Esophagus (tissue), 2 donors: ENCODE data around the gene PA2G4. TPM values are rescaled to one million over a fixed set of nuclear protein-coding genes. Genes with fewer than 3 reads are reported as not detected.
A peak's percentile ranks its signal among the peaks of the same experiment; 100 is the strongest.

ENCODE experiments used
- H3K27ac ChIP-seq, 2 donors: one replicate each; pipeline ENCODE4 v1.5.1; 2013; ENCODE audit warnings: low read depth in 2 of 2, mild to moderate bottlenecking in 2 of 2, inconsistent platforms in 1 of 2, low read length in 1 of 2, moderate library complexity in 1 of 2
- H3K27me3 ChIP-seq, 2 donors: one replicate each; pipeline ENCODE4 v1.6.1; 2013; ENCODE audit warnings: low read length in 2 of 2, control low read depth in 1 of 2, mild to moderate bottlenecking in 1 of 2; ENCODE audit not compliant: insufficient read depth in 2 of 2, control insufficient read depth in 1 of 2
- H3K36me3 ChIP-seq, 2 donors: one replicate each; pipeline ENCODE4 v1.6.1; 2013; ENCODE audit warnings: low read length in 1 of 2; ENCODE audit not compliant: control insufficient read depth in 2 of 2, insufficient read depth in 2 of 2
- H3K4me1 ChIP-seq, 2 donors: one replicate each; pipeline ENCODE4 v1.6.1; 2013; ENCODE audit warnings: low read length in 1 of 2; ENCODE audit not compliant: control insufficient read depth in 2 of 2, insufficient read depth in 2 of 2
- H3K4me3 ChIP-seq, 2 donors: one replicate each; pipeline ENCODE4 v1.5.1; 2013; ENCODE audit warnings: low read length in 2 of 2, mild to moderate bottlenecking in 2 of 2, low read depth in 1 of 2, moderate library complexity in 1 of 2
- H3K9me3 ChIP-seq, 2 donors: one replicate each; pipeline ENCODE4 v1.6.1; 2013; ENCODE audit warnings: mild to moderate bottlenecking in 2 of 2, low read depth in 1 of 2, low read length in 1 of 2, moderate library complexity in 1 of 2; ENCODE audit not compliant: control insufficient read depth in 2 of 2, insufficient read depth in 1 of 2
- WGBS, 2 donors: extraction: QIAGEN DNeasy Blood & Tissue Kit; methylation state at CpG; one replicate each; pipeline ENCODE4 v1.1.7; 2013; 5-methylcytosine and 5-hydroxymethylcytosine counted together
- polyA plus RNA-seq, 2 donors: library from polyadenylated mRNA; stranded (reverse); fragments of 200-250 nt; gene quantifications; one replicate each; pipeline ENCODE4 v1.2.3, GENCODE V29; 2013
- donor health status: healthy with polysubstance abuse.
- donor health status: Bipolar disorder and iron deficiency.

PA2G4 gene
- polyA plus RNA-seq, 2 donors, result 103 to 180 TPM

DNA sequence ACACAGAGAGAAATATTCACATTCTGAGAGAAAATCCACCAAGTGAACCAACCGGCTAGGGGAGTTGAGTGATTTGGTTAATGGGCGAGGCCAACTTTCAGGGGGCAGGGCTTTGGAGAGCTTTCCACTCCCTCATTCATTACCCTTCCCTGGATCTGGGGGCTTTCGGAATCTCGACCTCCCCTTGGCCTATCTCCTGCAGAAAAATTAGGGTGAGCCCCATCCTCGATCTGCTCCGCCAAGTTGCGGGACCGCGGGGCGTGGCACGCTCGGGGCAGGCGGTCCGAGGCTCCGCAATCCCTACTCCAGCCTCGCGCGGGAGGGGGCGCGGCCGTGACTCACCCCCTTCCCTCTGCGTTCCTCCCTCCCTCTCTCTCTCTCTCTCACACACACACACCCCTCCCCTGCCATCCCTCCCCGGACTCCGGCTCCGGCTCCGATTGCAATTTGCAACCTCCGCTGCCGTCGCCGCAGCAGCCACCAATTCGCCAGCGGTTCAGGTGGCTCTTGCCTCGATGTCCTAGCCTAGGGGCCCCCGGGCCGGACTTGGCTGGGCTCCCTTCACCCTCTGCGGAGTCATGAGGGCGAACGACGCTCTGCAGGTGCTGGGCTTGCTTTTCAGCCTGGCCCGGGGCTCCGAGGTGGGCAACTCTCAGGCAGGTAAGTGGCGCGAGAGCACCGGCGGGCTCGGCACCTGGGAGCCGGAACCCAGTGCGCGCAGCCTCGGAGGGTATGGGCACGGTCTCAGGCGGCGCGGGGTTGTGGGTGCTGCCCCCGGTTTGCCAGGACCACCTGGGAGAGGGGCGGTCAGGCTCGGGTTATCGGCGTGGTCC lies 24.4 kb upstream of the PA2G4 start, which contains the start of gene ERBB3:
TSS of gene ERBB3 (plus strand) at position 443 of the 833 bp plus-strand sequence. CDS start at position 579, 136 bp downstream.
- Histone ChIP-seq H3K36me3 (peaks cover 0 to 2% of the 10 kb centered on the region in 2 donors), H3K4me3 (peak within 1 kb of the TSS; percentile 63 to 78), H3K27ac (peak within 1 kb of the TSS; percentile 96 to 98), H3K27me3 (no peaks in the 10 kb centered on the region), H3K9me3 (no peaks in the 10 kb centered on the region), H3K4me1 (peaks cover under 1 to 8% of the 10 kb centered on the region in 2 donors)
- 0 to 1% methylated on average over 54 to 59 of the region's 59 CpGs for WGBS, 2 donors

GRCh38 chr12:56080556-56081138 lies 23.7 kb upstream of the PA2G4 start:
- H3K27me3 ChIP-seq, result no peaks in the 10 kb centered on the region
- H3K4me1 ChIP-seq, result peaks cover 3 to 11% of the 10 kb centered on the region in 2 donors
- no peaks in the 10 kb centered on the region for H3K9me3 ChIP-seq
- peaks cover 3 to 4% of the 10 kb centered on the region in 2 donors for H3K36me3 ChIP-seq
- 11 to 18% methylated on average over 20 of the region's 20 CpGs for WGBS, 2 donors
- peak overlapping the region; percentile 63 to 78 for H3K4me3 ChIP-seq
- H3K27ac ChIP-seq, result peak overlapping the region; percentile 96 to 98

GRCh38 chr12:56081393-56082347 lies 22.7 kb upstream of the PA2G4 start:
- Histone ChIP-seq H3K27ac (peak overlapping the region; percentile 43 to 98), H3K27me3 (no peaks in the 10 kb centered on the region)
- WGBS, 2 donors, result 32 to 40% methylated on average over 5 to 6 of the region's 6 CpGs

GRCh38 chr12:56082382-56082781 lies 22.0 kb upstream of the PA2G4 start:
- peak overlapping the region; percentile 63 to 78 for H3K4me3 ChIP-seq
- H3K36me3 ChIP-seq, result peaks cover 6 to 7% of the 10 kb centered on the region in 2 donors
- peaks cover 6 to 11% of the 10 kb centered on the region in 2 donors for H3K4me1 ChIP-seq

More at GRCh38 chr12:56081393-56082347, 22.7 kb upstream of the PA2G4 start:
- Histone ChIP-seq H3K4me1 (peaks cover 6 to 11% of the 10 kb centered on the region in 2 donors), H3K9me3 (no peaks in the 10 kb centered on the region), H3K36me3 (peaks cover 6 to 7% of the 10 kb centered on the region in 2 donors), H3K4me3 (peak overlapping the region; percentile 63 to 78)

GRCh38 chr12:56082967-56083366 lies 21.4 kb upstream of the PA2G4 start:
- Histone ChIP-seq H3K27me3 (no peaks in the 10 kb centered on the region), H3K36me3 (peaks cover 7 to 8% of the 10 kb centered on the region in 2 donors), H3K27ac (no peak overlapping the region), H3K9me3 (no peaks in the 10 kb centered on the region), H3K4me1 (peaks cover 6 to 11% of the 10 kb centered on the region in 2 donors), H3K4me3 (no peak overlapping the region)
- WGBS, 2 donors, result 65 to 68% methylated on average over 3 of the region's 3 CpGs

More at GRCh38 chr12:56082382-56082781, 22.0 kb upstream of the PA2G4 start:
- Histone ChIP-seq H3K9me3 (no peaks in the 10 kb centered on the region), H3K27ac (peak overlapping the region in 1 of 2 donors; percentile 98), H3K27me3 (no peaks in the 10 kb centered on the region)
- WGBS, 2 donors, result 45 to 86% methylated on average over 2 of the region's 2 CpGs

DNA sequence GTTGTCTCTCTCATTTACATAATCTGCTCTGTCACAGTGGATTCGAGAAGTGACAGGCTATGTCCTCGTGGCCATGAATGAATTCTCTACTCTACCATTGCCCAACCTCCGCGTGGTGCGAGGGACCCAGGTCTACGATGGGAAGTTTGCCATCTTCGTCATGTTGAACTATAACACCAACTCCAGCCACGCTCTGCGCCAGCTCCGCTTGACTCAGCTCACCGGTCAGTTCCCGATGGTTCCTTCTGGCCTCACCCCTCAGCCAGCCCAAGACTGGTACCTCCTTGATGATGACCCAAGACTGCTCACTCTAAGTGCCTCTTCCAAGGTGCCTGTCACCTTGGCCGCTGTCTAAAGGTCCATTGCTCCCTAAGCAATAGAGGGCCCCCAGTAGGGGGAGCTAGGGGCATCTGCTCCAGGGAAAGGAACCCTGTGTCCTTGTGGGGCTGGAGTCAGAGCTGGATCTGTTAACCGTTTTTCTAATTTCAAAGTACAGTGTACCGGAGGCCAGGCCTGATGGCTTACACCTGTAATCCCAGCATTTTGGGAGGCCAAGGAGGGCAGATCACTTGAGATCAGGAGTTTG lies 19.3 kb upstream of the PA2G4 start:
- peaks cover 7 to 8% of the 10 kb centered on the region in 2 donors for H3K36me3 ChIP-seq
- 85 to 89% methylated on average over 15 of the region's 15 CpGs for WGBS, 2 donors

DNA sequence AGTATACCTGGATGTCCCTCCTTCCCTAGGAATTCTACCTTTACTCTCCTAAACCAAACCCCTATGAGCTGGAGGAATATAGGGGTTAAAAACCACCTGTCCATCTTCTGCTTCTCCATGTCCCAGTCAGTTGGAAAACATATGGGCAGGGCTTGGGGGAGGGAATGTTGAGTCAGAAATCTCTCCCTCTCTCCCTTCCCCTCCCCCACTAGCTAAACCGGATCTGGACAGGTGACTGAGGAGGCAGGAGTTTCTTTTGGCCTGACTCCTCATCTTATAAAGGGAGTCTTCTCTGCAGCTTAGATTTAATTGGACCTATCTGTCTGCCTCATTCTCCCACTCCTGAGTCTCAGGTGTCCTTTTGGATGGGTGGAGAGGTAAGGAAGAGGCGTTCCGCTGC lies 18.3 kb upstream of the PA2G4 start:
- Histone ChIP-seq H3K4me3 (no peak overlapping the region), H3K27ac (peak overlapping the region; percentile 70 to 85), H3K36me3 (peaks cover 7 to 8% of the 10 kb centered on the region in 2 donors), H3K9me3 (no peaks in the 10 kb centered on the region), H3K4me1 (peaks cover 6 to 7% of the 10 kb centered on the region in 2 donors), H3K27me3 (no peaks in the 10 kb centered on the region)
- WGBS, 2 donors, result 73 to 75% methylated on average over 3 of the region's 3 CpGs

More for the DNA sequence above, 19.3 kb upstream of the PA2G4 start:
- H3K4me3 ChIP-seq, result no peak overlapping the region
- no peaks in the 10 kb centered on the region for H3K9me3 ChIP-seq
- H3K27me3 ChIP-seq, result no peaks in the 10 kb centered on the region
- H3K4me1 ChIP-seq, result peaks cover 6 to 11% of the 10 kb centered on the region in 2 donors
- H3K27ac ChIP-seq, result peak overlapping the region in 1 of 2 donors; percentile 17

DNA sequence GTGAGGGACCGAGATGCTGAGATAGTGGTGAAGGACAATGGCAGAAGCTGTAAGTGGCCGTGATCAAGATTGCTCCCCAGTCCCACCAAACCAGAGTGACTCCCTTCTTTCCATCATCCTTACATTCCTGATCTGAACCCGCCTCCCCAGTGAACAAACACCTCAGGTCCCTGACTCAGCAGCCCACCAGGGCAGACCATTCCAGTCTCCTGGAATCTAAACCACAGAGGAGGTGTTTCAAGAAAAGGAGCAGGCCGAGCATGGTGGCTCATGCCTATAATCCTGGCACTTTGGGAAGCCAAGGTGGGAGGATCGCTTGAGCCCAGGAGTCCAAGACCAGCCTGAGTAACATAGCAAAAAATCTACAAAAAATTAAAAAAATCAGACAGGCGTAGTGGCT lies 17.8 kb upstream of the PA2G4 start:
- Histone ChIP-seq H3K4me3 (no peak overlapping the region), H3K36me3 (peaks cover 7 to 10% of the 10 kb centered on the region in 2 donors), H3K27ac (peak overlapping the region; percentile 70 to 85), H3K4me1 (peaks cover 6 to 7% of the 10 kb centered on the region in 2 donors), H3K9me3 (no peaks in the 10 kb centered on the region), H3K27me3 (no peaks in the 10 kb centered on the region)
- WGBS, 2 donors, result 78 to 83% methylated on average over 6 of the region's 6 CpGs
